H1 (cell line): ENCODE results near the gene MCUR1. TPM values are rescaled to one million over a fixed set of nuclear protein-coding genes. Genes with fewer than 3 reads are reported as not detected.

Experiments
- CTCF ChIA-PET: fragments of 300-600 bp; sonication (Branson Sonifier 250); formaldehyde crosslinking; loops from one replicate; lab custom pipeline; 2021; ENCODE audit not compliant: partially characterized antibody; lab: Charles Lee
- POLR2A ChIA-PET: fragments of 300-600 bp; sonication (Branson Sonifier 250); formaldehyde crosslinking; loops from one replicate; lab custom pipeline; 2021; ENCODE audit warnings: inconsistent platforms; ENCODE audit not compliant: partially characterized antibody; lab: Charles Lee
- DNase-seq, 2 experiments: peaks; one replicate each; pipeline versions ENCODE4 v3.0.0 to v3.0.0-alpha.2; 2010 to 2022; ENCODE audit warnings: low spot score in 2 of 2, low read depth in 1 of 2, mixed read lengths in 1 of 2
- FAIRE-seq: peaks from 2 replicates; lab custom pipeline; 2011; peaks lifted over from hg19 to GRCh38; lab: Jason Lieb, UNC
- H2AFZ ChIP-seq: 2 replicates; pipeline ENCODE4 v1.8.1; 2012; ENCODE audit warnings: low read length, inconsistent platforms
- H2AK5ac ChIP-seq: 2 replicates; pipeline ENCODE4 v1.6.1; 2013; ENCODE audit warnings: low read depth, low read length
- H2BK120ac ChIP-seq: replicated peaks from 2 replicates; pipeline ENCODE3; 2013; ENCODE audit warnings: low read depth, low read length, inconsistent platforms
- H2BK12ac ChIP-seq: 2 replicates; pipeline ENCODE4 v1.6.1; 2013; ENCODE audit warnings: low read depth, low read length
- H2BK15ac ChIP-seq: 2 replicates; pipeline ENCODE4 v1.6.1; 2013; ENCODE audit warnings: low read length
- H2BK20ac ChIP-seq: 2 replicates; pipeline ENCODE4 v1.6.1; 2013; ENCODE audit warnings: low read length
- H2BK5ac ChIP-seq: 2 replicates; pipeline ENCODE4 v1.6.1; 2013; ENCODE audit warnings: low read depth, low read length
- H3K14ac ChIP-seq: 2 replicates; pipeline ENCODE4 v1.6.1; 2013; ENCODE audit warnings: inconsistent platforms; ENCODE audit not compliant: insufficient read length
- H3K18ac ChIP-seq: 2 replicates; pipeline ENCODE4 v1.6.1; 2013; ENCODE audit warnings: low read length; ENCODE audit errors: extremely low read depth
- H3K23ac ChIP-seq: 2 replicates; pipeline ENCODE4 v1.6.1; 2013; ENCODE audit warnings: inconsistent platforms; ENCODE audit not compliant: insufficient read length
- H3K23me2 ChIP-seq: 2 replicates; pipeline ENCODE4 v1.6.1; 2013; ENCODE audit warnings: low read depth, low read length
- H3K27ac ChIP-seq: 2 replicates; pipeline ENCODE4 v1.6.1; 2011; ENCODE audit warnings: low read depth, low read length, inconsistent platforms
- H3K27me3 ChIP-seq, 4 experiments: replicated peaks in 1 of 4; 1 replicate in 1 of 4; 2 replicates in 3 of 4; pipeline versions ENCODE4 v1.6.1 to v1.8.1; 2011 to 2013; ENCODE audit warnings: low read length in 3 of 4, mild to moderate bottlenecking in 3 of 4, inconsistent platforms in 2 of 4, mixed read lengths in 2 of 4, moderate library complexity in 1 of 4; ENCODE audit not compliant: control insufficient read depth in 3 of 4, insufficient read depth in 3 of 4; ENCODE audit errors: extremely low read depth in 1 of 4
- H3K36me3 ChIP-seq, 4 experiments: 2 replicates each; pipeline versions ENCODE4 v1.6.1 to v1.8.1; 2011 to 2013; ENCODE audit warnings: mild to moderate bottlenecking in 4 of 4, low read length in 3 of 4, moderate library complexity in 2 of 4, control low read depth in 1 of 4, inconsistent platforms in 1 of 4; ENCODE audit not compliant: insufficient read depth in 4 of 4, control insufficient read depth in 2 of 4
- H3K4ac ChIP-seq: replicated peaks from 2 replicates; pipeline ENCODE3; 2013; ENCODE audit warnings: low read length, low read depth, mixed read lengths, inconsistent platforms; ENCODE audit not compliant: insufficient read length
- H3K4me1 ChIP-seq, 4 experiments: replicated peaks in 1 of 4; 1 replicate in 1 of 4; 2 replicates in 3 of 4; pipeline versions ENCODE4 v1.6.1 to v1.8.1; 2011 to 2013; ENCODE audit warnings: low read length in 3 of 4, inconsistent platforms in 2 of 4, mixed read lengths in 1 of 4; ENCODE audit not compliant: insufficient read depth in 4 of 4, control insufficient read depth in 3 of 4
- H3K4me2 ChIP-seq, 2 experiments: 2 replicates each; pipeline versions ENCODE4 v1.6.1 to v1.8.1; 2011 to 2013; ENCODE audit warnings: low read depth in 2 of 2, low read length in 2 of 2, control low read depth in 1 of 2, inconsistent platforms in 1 of 2, mild to moderate bottlenecking in 1 of 2; ENCODE audit not compliant: insufficient read depth in 1 of 2
- H3K4me3 ChIP-seq, 4 experiments: fragments of 200-600, 300-600 bp in 1 of 4; sonication (generic), shearing (Covaris generic), sonication (Bioruptor Twin) in 1 of 4; 2 replicates each; pipeline versions ENCODE4 v1.5.1 to v1.8.1; 2011 to 2016; ENCODE audit warnings: low read length in 4 of 4, low read depth in 3 of 4, control low read depth in 2 of 4, inconsistent platforms in 2 of 4, mild to moderate bottlenecking in 2 of 4, mixed read lengths in 1 of 4, moderate library complexity in 1 of 4; ENCODE audit not compliant: insufficient read depth in 2 of 4; ENCODE audit errors: extremely low read depth in 1 of 4
- H3K56ac ChIP-seq: replicated peaks from 2 replicates; pipeline ENCODE3; 2013; ENCODE audit warnings: low read depth, mild to moderate bottlenecking, mixed read lengths, low read length, inconsistent platforms; ENCODE audit not compliant: insufficient read length
- H3K79me1 ChIP-seq: 2 replicates; pipeline ENCODE4 v1.6.1; 2013; ENCODE audit warnings: low read depth, low read length, control low read depth
- H3K79me2 ChIP-seq, 2 experiments: 2 replicates each; pipeline versions ENCODE4 v1.6.1 to v1.8.1; 2012 to 2013; ENCODE audit warnings: low read length in 2 of 2, mild to moderate bottlenecking in 2 of 2, inconsistent platforms in 1 of 2; ENCODE audit not compliant: insufficient read depth in 2 of 2, control insufficient read depth in 1 of 2
- H3K9ac ChIP-seq, 4 experiments: replicated peaks in 1 of 4; 1 replicate in 1 of 4; 2 replicates in 3 of 4; pipeline versions ENCODE4 v1.6.1 to v1.8.1; 2011 to 2013; ENCODE audit warnings: low read depth in 3 of 4, low read length in 3 of 4, control low read depth in 2 of 4, mild to moderate bottlenecking in 2 of 4, moderate library complexity in 2 of 4, inconsistent platforms in 1 of 4; ENCODE audit errors: extremely low read depth in 1 of 4
- H3K9me3 ChIP-seq, 2 experiments: 2 replicates each; pipeline versions ENCODE4 v1.6.1 to v1.8.1; 2012 to 2013; ENCODE audit warnings: mild to moderate bottlenecking in 2 of 2, moderate library complexity in 2 of 2, control low read depth in 1 of 2, inconsistent platforms in 1 of 2, low read depth in 1 of 2, low read length in 1 of 2, mixed read lengths in 1 of 2; ENCODE audit not compliant: insufficient read depth in 2 of 2
- H4K20me1 ChIP-seq, 2 experiments: replicated peaks in 1 of 2; 2 replicates each; pipeline versions ENCODE3 to v1.8.1; 2011 to 2013; ENCODE audit warnings: inconsistent platforms in 2 of 2, low read length in 2 of 2, mild to moderate bottlenecking in 1 of 2; ENCODE audit not compliant: insufficient read depth in 2 of 2, control insufficient read depth in 1 of 2
- H4K5ac ChIP-seq: 2 replicates; pipeline ENCODE4 v1.6.1; 2013; ENCODE audit warnings: low read length, low read depth, mixed read lengths, inconsistent platforms; ENCODE audit not compliant: insufficient read length
- H4K8ac ChIP-seq: 2 replicates; pipeline ENCODE4 v1.8.0; 2013; ENCODE audit warnings: mild to moderate bottlenecking, moderate library complexity, low read length, inconsistent platforms; ENCODE audit not compliant: insufficient read depth; ENCODE audit errors: extremely low read depth
- H4K91ac ChIP-seq: replicated peaks from 2 replicates; pipeline ENCODE3; 2013; ENCODE audit warnings: low read length, mixed read lengths, inconsistent platforms; ENCODE audit not compliant: insufficient read length
- CBX8 ChIP-seq: fragments of 300-800, 300-1000 bp; sonication (generic); IDR thresholded peaks from 2 replicates; pipeline ENCODE4 v1.7.1; 2016; ENCODE audit warnings: low read depth, low read length, borderline replicate concordance
- CTCF ChIP-seq, 3 experiments: IDR thresholded peaks; 1 replicate in 2 of 3; 2 replicates in 1 of 3; pipeline versions ENCODE4 v1.5.1 to v1.6.1; 2011; ENCODE audit warnings: low read length in 3 of 3, mild to moderate bottlenecking in 3 of 3, inconsistent platforms in 2 of 3, low read depth in 1 of 3, moderate library complexity in 1 of 3; ENCODE audit not compliant: insufficient read depth in 1 of 3; ENCODE audit errors: control extremely low read depth in 1 of 3
- EGR1 ChIP-seq: IDR thresholded peaks from 2 replicates; pipeline ENCODE4 v1.6.1; 2011; ENCODE audit warnings: low read depth, low read length, borderline replicate concordance
- MAX ChIP-seq: IDR thresholded peaks from 2 replicates; pipeline ENCODE4 v1.6.1; 2012; ENCODE audit warnings: inconsistent platforms
- NRF1 ChIP-seq: IDR thresholded peaks from 2 replicates; pipeline ENCODE4 v1.6.1; 2011; ENCODE audit warnings: mild to moderate bottlenecking, low read depth, low read length, improper control_type of control experiment
- RBBP5 ChIP-seq: IDR thresholded peaks from 2 replicates; pipeline ENCODE4 v1.7.1; 2012; ENCODE audit warnings: low read depth, mild to moderate bottlenecking, inconsistent platforms, low read length, moderate library complexity, borderline replicate concordance
- RFX5 ChIP-seq: IDR thresholded peaks from 2 replicates; pipeline ENCODE4 v1.6.1; 2011; ENCODE audit warnings: low read depth, low read length, improper control_type of control experiment, borderline replicate concordance
- SIN3A ChIP-seq, 2 experiments: IDR thresholded peaks in 1 of 2; conservative IDR thresholded peaks in 1 of 2; 2 replicates each; pipeline ENCODE4 v1.6.1; 2011 to 2012; ENCODE audit warnings: low read length in 2 of 2, improper control_type of control experiment in 1 of 2, low read depth in 1 of 2, mild to moderate bottlenecking in 1 of 2
- SUZ12 ChIP-seq: fragments of 200-600 bp; sonication (generic); IDR thresholded peaks from 2 replicates; pipeline ENCODE4 v1.6.1; 2012; ENCODE audit warnings: mild to moderate bottlenecking, inconsistent platforms, low read length, moderate library complexity, mixed read lengths
- TEAD4 ChIP-seq: IDR thresholded peaks from 2 replicates; pipeline ENCODE4 v1.6.1; 2012; ENCODE audit warnings: low read depth, low read length, inconsistent platforms, mixed read lengths
- ZNF274 ChIP-seq: IDR thresholded peaks from 2 replicates; pipeline ENCODE4 v1.7.0; 2012; ENCODE audit warnings: low read length, borderline replicate concordance; ENCODE audit errors: extremely low read depth
- WGBS, 2 experiments: shearing (Covaris generic) in 1 of 2; methylation state at CpG; one replicate each; pipeline versions ENCODE4 v1.1.6 to v1.1.7; 2013 to 2015; ENCODE audit warnings: low lambda C conversion rate in 2 of 2, mixed read lengths in 2 of 2, inconsistent platforms in 1 of 2, low coverage in 1 of 2, missing lambda C conversion rate in 1 of 2; ENCODE audit not compliant: insufficient replicate concordance in 2 of 2, insufficient coverage in 1 of 2, insufficient read length in 1 of 2; ENCODE audit errors: extremely low coverage in 1 of 2, missing lambda C conversion rate in 1 of 2; 5-methylcytosine and 5-hydroxymethylcytosine counted together
- polyA plus RNA-seq, 7 experiments: library from polyadenylated mRNA; depleted of rRNA in 3 of 7; stranded (reverse) in 5 of 7; unstranded in 2 of 7; fragments of >200 nt in 5 of 7; fragments of 200-250 nt in 2 of 7; gene quantifications; 1 replicate in 5 of 7; 2 replicates in 1 of 7; 4 replicates in 1 of 7; pipeline versions ENCODE4 v1.2.1 to v1.2.3, GENCODE V29; 2011 to 2013; ENCODE audit warnings: missing spikeins in 2 of 7, mixed read lengths in 2 of 7
- total RNA-seq: library from RNA; stranded (reverse); fragmentation: NEBNext Ultra II Directional; extraction: Animal tissue kit (Norgen Biotek cat#: 25700); gene quantifications from 2 replicates; pipeline ENCODE4 v1.2.1, GENCODE V29; 2021

MCUR1 gene
- total and polyA plus RNA-seq, 2 of the 8 experiments (the other 6 are each of a cell fraction or from before 2014, with no cell fraction given): 9.6 to 37.3 TPM

- H3K79me2 ChIP-seq: no peaks in the 10 kb centered on the region
- DNase-seq: no peak
- POLR2A ChIA-PET: no interaction called here
- TF ChIP-seq EGR1: no peak
- TF ChIP-seq RFX5: no peak
- TF ChIP-seq TEAD4: no peak
- TF ChIP-seq RBBP5: no peak
- TF ChIP-seq MAX: no peak
- no peak for TF ChIP-seq SUZ12
- no peak for TF ChIP-seq NRF1
- no peak for TF ChIP-seq CBX8
- no peak for TF ChIP-seq SIN3A (conservative IDR thresholded peaks at IDR 0.05 in 1 of 2, IDR thresholded peaks at IDR 0.05 in 1 of 2; ENCODE audit: low read depth in 1 of 2, low read length in 2 of 2)
- no peak for TF ChIP-seq CTCF (IDR thresholded peaks at IDR 0.05; ENCODE audit: control extremely low read depth in 1 of 3, insufficient read depth in 1 of 3, low read depth in 1 of 3, low read length in 3 of 3)
- TF ChIP-seq ZNF274: no peak
Observed at GRCh38 chr6:13743736-13744127, 70.6 kb downstream of the MCUR1 start.

More at GRCh38 chr6:13743736-13744127, 70.6 kb downstream of the MCUR1 start:
- Histone ChIP-seq H3K23me2 (no peaks in the 10 kb centered on the region), H3K18ac (no peak overlapping the region), H3K4me3 (no peak overlapping the region), H2BK12ac (no peak overlapping the region), H3K4ac (no peak overlapping the region), H2BK20ac (no peak overlapping the region), H4K91ac (no peak overlapping the region), H2AK5ac (no peak overlapping the region), H2BK15ac (no peak overlapping the region), H3K56ac (no peak overlapping the region), H3K27me3 (no peaks in the 10 kb centered on the region), H3K4me2 (no peak overlapping the region), H3K27ac (no peak overlapping the region), H2AFZ (no peak overlapping the region), H3K9me3 (peaks cover 3% of the 10 kb centered on the region in 2 experiments; a peak in 2 of 4 replicates), H2BK5ac (no peak overlapping the region), H3K9ac (no peak overlapping the region), H4K8ac (no peak overlapping the region), H3K36me3 (no peaks in the 10 kb centered on the region), H3K23ac (no peak overlapping the region), H3K4me1 (no peaks in the 10 kb centered on the region), H3K79me1 (no peaks in the 10 kb centered on the region), H4K5ac (no peak overlapping the region), H4K20me1 (no peaks in the 10 kb centered on the region), H2BK120ac (no peak overlapping the region), H3K14ac (no peak overlapping the region)
- WGBS, 2 experiments: 88% methylated on average over 7 of the region's 7 CpGs; no CpG with 5 or more reads in 1 of the 2 experiments
- CTCF ChIA-PET: interaction anchor here (0.7 kb wide), 3 partner anchors 9 to 324 kb away, joined by 3 read pairs; no protein-coding TSS in a partner anchor
- no peak for FAIRE-seq
